Measurements from ENCODE around the gene TRAPPC5.

Gene TRAPPC5

DNA sequence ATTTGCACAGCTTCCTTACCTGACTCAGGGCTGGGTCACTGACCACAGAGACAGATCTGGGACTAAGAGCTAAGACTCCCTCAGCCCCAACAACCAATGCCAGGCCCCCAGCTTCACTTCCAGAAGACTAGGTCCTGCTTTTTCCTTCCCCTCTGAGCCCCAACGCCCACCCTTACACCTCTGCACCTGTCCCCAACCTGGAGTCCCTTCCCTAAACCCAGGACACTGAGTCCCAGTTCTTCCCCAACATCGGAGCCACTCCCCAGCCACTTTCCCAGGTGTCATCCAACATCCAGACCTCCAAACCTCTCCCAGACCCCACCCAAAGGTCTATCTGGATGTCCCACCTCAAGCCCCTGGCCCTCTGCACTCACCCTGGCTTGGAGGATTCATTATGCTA is 18.4 kb downstream of the TRAPPC5 start:
- DNase-seq (ENCODE audit: low read depth in 2 of 2, low spot score in 1 of 2) = no peak

DNA sequence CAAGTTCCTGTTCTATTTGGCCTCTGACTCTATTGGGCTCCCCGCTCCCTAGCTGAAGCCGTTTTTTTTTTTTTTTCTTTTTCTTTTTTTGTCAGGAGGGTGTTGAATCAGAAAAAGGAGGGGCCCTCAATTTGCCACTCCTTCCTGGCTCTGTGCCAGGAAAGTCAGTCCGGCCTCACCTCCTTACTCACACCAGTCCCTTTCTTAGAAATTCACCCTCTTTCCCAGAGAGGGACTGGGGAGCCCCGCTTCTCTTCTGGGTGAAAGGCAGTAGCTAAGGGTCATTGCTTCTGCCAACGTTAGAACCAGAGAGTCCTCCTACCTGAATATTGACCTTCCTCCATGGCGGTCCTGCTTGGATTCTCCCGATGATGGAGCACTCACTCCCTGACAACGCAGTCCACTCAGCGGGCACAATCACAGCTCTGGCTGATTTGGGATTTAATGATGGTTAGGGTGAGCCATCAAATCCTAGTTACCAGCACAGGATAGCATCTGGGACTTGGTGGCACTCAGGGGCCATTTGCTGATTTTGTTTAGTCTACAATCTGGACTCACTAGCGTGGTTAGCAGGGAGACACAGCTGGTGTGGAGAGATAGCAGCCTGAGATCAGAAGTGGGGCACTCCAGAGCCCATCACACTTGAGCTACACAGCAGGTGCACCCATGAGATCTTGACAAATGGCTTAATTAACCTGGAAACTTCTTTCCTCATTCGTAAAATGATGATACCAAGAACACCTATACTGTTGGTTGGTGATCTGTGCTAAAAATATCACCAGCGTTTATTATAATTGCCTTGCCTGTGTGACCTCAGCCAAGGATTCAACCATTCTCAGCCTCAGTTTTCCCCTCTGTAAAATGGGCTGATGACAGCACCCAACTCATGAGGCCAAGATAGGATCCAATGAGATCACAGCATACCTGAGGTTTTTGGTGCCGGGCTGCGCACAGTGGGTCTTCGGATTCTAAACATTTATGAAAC is 19.1 kb downstream of the TRAPPC5 start:
- DNase-seq (ENCODE audit: low read depth in 2 of 2, low spot score in 1 of 2) = no peak

DNA sequence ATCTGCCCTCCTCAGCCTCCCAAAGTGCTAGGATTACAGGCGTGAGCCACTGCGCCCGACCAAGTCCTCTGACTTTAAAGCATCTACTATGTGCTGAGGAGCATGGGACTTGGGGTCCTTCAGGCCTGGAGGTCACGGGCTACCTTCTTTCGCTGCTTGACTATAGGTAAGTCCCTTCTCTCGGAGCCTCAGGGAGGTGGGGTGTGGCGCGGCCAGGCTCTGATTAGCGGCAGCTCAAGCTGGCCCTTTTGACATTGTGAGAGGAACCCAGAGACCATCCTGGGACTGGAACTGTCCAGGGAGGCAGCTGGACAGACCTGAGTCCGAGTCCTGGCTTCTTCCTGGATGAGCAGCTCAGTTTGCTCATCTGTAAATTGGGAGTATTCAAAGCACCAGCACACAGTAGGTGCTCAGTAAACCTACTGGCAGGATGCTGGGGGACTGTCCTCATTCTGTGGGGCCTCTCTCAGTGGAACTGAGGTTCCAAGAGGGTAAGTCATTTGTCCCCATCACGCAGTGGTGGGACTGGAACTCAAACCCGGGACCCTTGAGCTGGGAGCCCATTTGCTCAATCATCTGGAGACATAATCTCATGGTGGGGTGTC is 20.5 kb downstream of the TRAPPC5 start:
- DNase-seq (ENCODE audit: low read depth in 2 of 2, low spot score in 1 of 2) = no peak

DNA sequence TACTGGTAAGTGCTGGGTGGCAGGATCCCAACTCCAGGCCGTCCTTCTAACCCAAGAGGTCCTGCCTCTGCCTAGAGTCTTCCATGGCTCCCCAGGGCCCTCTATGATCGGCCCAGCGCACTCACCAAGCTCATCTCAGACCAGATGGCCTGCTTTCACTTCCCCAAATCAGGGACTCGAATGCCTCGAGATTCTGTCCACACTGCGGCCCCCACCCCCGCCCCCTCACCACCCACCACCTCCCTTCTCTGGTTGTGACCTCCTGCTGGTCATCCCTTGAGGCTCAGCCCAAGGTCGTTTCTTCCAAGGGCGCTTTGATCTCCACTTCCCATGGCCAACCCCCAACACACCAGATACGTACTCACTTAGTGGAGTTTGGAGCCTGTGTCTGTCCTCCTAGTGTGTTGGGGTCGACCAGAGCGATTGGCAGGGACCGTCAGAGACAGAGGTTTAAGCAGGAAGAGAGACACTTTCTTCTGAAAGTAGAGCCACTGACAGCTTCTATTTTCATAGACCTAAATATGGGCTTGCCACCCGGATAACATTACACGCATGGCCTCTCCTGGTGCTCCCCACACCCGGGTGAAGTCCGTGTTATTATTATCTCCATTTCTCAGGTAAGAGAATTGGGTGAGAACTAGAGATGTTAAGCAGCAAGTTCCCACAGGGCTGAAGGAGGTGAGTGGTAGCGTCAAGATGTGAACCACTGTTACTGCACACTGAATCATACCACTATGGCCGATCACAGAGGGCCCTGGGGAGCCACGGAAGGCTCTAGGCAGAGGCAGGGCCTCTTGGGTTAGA is 21.2 kb downstream of the TRAPPC5 start, which contains the start of gene FCER2:
Gene FCER2 (minus strand): TSS at position 478 of the 804 bp plus-strand sequence. CDS start 2,371 bp downstream, outside the sequence.
- no peak for DNase-seq (ENCODE audit: low read depth in 2 of 2, low spot score in 1 of 2)

DNA sequence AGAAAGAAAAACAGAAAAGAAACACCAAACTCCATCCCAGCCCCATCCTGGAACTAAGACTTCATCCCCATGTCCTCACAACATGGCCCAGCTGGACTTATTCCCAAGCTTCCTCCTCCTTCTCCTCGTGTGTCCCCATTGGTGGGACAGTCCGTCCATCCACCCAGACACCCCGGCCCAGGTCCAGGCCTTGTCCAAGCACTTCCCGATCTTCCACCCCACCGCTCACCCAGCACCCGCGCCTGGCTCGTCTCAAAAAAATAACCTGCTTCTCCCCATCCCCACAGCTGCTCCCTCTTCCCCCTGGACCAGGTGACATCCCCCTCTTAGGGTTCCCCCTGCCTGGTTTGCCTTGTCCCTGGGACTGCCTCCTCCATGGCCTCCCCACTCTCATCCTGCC is 22.7 kb downstream of the TRAPPC5 start:
- no peak for DNase-seq (ENCODE audit: low read depth in 2 of 2, low spot score in 1 of 2)

DNA sequence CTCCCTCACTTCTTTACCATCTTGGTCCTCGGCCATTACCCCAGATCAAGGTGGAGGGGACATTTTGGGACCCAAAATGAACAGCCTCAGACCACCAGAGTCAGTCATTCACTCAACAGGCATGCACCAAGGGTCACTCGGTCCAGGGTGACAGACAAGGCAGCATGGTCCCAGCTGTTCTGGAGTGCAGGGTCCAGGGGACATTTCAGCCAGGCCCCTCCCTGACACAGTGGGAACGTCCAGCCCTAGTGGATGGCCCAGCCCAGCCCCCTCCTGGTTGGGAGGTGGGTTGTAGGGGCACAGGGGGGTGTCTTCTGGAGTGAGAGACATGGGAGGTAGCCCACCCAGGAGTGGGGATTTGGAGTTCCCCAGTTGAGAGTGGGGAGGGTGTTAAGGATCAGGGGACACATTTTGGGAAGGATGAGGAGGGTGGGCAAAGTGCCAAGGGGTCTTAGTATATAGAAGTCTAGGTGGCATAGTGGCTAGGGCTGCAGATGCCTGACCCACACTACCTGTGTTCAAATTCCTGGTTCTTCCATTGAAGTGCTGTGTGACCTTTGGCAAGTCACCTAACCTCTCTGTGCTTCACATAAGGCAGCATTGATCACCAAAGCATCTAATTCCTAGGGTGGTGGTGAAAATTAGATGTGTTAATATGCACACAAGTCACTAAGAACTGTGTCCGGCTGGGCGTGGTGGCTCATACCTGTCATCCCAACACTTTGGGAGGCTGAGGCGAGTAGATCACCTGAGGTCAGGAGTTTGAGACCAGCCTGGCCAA is 23.8 kb downstream of the TRAPPC5 start:
- DNase-seq (ENCODE audit: low read depth in 2 of 2, low spot score in 1 of 2) = no peak

DNA sequence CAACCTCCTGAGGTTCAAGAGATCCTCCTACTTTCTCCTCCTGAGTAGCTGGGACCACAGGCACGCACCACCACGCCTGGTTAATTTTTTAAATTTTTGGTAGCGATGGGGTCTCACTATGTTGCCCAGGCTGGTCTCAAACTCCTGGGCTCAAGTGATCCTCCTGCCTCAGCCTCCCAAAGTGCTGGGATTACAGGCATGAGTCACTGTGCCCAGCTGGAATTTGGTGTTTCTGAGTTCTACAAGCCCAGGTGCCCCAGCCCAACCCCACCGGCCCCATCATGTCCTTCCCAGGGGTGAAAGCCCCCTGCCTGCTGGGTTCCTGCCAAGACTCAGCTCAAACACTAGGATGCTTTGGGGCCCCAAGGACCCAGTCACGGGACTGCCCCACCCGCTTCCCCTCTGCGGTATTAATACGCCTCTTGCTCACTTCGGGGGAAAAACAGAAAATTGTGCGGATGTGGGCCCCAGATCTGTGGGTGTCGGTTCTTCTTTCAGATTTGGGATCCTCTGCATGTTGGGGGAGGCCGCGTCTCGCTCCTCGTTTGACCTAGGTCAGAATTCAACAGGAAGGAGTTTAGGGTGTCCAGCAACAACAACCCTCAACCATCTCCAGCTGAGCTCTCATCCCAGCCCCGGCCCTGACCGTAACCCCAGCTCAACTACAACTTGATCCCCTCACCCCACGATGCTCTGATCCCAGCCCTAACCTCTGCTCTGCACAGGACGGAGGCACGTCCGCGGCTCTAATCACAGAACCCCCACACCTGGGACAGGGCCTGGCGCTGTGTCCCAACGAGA is 25.0 kb downstream of the TRAPPC5 start:
- peak in 1 of 2 donors; percentile 64 for DNase-seq (ENCODE audit: low read depth in 2 of 2, low spot score in 1 of 2)

DNA sequence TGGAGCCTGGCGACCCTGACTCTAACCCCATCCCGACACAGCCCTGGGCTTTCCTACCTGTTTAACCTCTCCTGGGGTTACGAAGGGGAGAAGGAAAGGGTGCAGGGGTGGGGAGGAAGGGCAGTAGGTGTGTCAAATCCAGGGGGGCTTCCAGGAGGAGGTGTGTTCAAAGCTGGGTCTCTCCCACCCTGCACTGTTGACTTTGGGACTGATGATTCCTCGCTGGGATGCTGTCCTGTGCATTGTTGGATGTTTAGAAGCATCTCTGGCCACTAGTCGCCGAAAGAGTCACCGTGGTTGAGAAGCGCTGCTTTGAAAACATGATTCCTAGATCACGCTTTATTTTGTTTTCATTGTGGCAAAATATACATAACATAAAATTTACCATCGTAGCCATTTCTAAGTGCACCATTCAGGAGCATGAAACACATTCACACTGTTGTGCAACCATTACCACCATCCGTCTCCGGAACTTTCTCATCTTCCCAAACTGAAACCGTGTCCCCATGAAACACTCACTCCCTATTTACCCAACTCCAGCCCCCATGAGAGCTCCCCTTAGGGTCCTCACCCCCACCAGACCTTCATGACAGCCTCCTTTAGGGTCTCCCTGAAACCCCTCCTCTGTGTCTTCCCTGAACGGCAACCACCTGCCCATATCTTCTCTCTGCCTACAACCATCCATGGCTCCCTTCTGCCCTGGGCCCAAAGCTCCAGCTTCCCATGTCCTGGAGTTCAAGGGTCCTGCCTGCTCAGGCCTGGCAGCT is 25.7 kb downstream of the TRAPPC5 start:
- DNase-seq (ENCODE audit: low read depth in 2 of 2, low spot score in 1 of 2) = no peak

DNA sequence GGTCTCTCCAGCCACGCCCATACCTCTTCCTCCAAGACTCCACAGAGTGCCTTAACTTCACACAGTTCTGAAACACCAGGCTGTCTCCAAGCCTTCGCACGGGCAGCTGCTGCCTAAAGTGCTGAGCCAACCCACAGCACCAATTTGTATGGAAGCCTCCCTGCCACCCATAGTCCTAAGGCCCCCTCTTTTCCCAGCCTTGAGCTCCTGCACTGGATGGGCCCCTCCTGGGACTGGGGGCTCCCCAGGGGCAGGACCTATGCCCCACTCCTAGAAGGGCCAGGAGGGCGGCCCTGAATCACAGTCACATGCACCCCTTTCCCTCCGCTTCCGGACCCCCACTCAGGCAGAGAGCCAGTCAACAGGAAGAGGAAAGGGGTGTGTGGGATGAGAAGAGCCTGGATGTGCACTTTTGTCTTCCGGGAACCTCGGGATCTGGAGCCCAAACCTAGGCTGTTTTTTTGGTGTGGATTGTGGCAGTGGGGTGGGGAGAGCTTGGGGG is 26.4 kb downstream of the TRAPPC5 start:
- no peak for DNase-seq (ENCODE audit: low read depth in 2 of 2, low spot score in 1 of 2)

DNA sequence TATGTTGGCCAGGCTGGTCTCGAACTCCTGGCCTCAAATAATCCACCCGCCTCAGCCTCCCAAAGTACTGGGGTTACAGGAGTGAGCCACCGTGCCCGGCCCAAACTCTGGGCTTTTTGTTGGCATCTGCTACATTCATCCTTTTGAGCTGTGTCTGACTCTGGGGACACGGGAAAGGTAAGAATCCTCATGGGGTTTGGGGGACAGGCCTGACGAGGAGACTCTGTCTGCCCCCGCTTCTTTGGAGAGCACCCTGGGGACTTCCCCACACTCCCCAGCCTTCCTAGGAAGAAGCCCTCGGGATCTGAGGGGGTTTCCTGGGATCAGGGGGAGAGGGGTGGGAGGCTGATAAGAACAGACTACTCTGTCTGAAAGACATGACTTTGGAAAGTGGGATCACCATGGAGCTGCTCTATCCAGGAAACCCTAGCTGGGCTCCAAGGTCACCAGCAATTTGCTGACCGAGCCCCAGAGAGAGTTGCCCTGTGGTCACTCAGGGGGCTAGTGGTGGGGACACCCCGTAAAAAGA is 29.4 kb downstream of the TRAPPC5 start:
- DNase-seq (ENCODE audit: low read depth in 2 of 2, low spot score in 1 of 2) = no peak

DNA sequence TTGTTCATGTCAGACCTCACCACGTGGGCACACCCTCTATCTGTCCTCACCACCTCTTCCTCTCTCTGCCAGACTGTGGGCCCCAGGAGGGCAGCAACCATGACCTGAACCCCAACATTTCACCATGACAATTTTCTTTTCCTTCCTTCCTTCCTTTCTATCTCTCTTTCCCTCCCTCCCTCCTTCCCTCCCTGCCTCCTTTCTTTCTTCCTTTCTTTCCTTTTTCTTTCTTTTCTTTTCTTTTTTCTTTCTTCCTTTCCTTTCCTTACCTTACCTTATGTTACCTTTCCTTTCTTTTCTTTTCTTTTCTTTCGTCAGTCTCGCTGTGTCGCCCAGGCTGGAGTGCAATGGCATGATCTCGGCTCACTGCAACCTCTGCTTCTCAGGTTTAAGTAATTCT is 30.0 kb downstream of the TRAPPC5 start:
- no peak for DNase-seq (ENCODE audit: low read depth in 2 of 2, low spot score in 1 of 2)

DNA sequence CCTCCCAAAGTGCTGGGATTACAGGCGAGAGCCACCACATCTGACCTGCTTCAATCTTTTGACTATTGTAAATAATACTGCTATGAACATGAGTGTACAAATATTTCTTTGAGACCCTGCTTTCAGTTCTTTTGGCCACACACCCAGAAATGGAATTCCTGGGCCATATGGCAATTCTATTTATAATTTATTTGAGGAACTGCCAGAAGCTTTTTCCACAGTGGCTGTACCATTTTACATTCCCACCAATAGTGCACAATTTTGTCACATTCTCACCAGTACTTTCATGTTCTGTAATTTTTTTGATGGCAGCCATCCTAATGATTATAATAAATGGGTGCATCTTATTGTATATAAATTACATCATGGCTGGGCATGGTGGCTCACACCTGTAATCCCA is 35.0 kb downstream of the TRAPPC5 start:
- DNase-seq (ENCODE audit: low read depth in 2 of 2, low spot score in 1 of 2) = no peak

DNA sequence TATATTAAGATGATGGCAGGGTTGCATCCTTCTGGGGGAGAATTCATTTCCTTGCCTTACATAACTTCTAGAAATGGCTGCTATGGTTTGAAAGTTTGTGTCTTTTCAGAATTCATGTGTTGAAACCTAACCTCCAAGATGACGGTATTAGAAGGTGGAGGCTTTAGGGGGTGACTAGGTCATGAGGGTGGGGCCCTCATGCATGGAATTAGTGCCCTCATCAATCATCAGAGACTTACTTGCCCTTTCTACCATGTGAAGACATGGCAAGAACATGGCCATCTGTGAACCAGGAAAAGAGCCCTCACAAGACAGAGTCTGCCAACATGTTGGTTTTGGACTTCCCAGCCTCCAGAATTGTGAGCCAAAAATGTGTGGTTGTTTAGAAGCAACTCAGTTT is 36.1 kb downstream of the TRAPPC5 start:
- DNase-seq (ENCODE audit: low read depth in 2 of 2, low spot score in 1 of 2) = no peak

DNA sequence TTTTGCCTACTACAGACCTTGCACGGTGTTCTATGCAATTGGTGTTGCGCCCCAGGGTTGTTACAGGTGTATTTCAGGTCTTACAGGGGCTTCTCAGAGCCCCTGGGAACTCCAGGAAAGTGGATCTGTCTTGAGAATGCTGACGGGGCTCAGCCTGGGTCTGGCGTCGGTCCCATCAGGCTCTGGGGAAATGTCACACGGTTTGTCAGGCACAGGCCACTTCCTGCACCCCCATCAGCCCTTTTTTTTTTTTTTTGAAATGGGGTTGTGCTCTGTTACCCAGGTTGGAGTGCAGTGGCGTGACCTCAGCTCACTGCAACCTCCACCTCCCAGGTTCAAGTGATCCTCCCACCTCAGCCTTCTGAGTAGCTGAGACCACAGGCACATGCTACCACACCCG is 38.0 kb downstream of the TRAPPC5 start:
- no peak for DNase-seq (ENCODE audit: low read depth in 2 of 2, low spot score in 1 of 2)

DNA sequence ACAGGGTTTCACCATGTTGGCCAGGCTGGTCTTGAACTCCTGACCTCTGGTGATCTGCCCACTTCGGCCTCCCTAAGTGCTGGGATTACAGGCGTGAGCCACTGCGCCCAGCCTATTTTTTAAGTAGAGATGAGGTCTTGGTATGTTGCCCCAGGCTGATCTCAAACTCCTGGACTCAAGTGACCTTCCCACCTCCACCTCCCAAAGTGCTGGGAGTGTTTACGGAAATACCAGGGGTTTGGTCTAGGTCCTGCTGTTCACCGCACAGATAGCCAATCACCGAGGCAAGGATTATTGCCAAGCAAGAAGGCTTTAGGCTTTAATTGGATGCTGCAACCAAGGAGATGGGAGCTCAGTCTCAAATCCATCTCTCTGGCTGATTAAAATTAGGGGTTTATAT is 39.7 kb downstream of the TRAPPC5 start:
- no peak for DNase-seq (ENCODE audit: low read depth in 2 of 2, low spot score in 1 of 2)

DNA sequence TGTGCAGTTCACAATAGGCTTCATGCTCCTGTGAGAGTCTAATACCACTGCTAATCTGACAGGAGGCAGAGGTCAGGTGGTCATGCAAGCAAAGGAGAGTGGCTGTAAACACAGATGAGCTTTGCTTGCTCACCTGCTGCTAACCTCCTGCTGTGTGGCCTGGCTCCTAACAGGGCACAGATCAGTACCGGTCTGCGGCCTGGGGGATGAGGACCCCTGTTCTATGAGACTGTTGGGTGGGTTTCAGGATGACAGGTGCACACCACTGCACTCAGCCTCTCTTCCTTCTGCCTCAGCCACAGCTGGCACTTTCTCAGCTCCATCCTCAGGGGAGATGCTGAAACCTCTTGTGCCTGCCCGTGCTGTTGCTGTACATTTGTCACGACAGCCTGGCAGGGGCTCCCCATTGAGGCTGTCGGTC is 41.6 kb downstream of the TRAPPC5 start:
- DNase-seq (ENCODE audit: low read depth in 2 of 2, low spot score in 1 of 2) = no peak

DNA sequence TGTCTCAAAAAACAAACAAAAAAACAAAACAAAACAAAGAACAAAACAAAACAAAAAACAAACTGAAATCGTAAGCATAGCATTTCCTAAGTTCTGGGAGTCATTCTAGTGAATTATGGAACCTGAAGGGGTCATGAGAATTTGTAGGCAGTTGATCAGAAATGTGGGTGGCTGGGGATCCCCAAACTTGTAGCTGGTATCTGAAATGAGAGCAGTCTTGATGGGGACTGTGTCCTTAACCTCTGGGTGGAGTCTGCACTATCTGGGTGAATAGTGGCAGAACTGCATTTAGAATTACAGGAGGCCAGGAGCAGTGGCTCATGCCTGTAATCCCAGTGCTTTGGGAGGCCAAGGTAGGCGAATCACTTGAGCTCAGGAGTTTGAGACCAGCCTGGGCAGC is 45.2 kb downstream of the TRAPPC5 start:
- no peak for DNase-seq (ENCODE audit: low read depth in 2 of 2, low spot score in 1 of 2)

DNA sequence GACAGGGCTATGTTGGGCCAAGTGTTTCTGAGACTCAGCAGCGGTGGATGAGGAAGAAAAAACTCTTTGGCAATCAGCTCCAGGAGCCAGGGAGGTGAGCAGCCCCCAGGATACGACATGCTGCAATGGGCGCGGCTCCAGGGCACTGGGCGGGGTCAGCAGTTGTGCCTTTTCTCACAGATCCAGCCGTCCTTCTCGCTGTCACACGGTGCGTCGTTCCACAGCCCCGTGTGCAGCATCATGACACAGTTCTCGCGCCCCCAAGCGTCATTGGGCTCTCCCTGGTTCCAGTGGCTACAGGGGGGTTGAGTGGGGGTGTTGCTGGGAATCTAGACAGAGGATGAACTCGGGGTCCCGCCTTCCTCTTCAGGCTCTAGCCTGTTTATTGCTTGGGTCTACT is 48.6 kb downstream of the TRAPPC5 start:
- DNase-seq (ENCODE audit: low read depth in 2 of 2, low spot score in 1 of 2) = no peak

DNA sequence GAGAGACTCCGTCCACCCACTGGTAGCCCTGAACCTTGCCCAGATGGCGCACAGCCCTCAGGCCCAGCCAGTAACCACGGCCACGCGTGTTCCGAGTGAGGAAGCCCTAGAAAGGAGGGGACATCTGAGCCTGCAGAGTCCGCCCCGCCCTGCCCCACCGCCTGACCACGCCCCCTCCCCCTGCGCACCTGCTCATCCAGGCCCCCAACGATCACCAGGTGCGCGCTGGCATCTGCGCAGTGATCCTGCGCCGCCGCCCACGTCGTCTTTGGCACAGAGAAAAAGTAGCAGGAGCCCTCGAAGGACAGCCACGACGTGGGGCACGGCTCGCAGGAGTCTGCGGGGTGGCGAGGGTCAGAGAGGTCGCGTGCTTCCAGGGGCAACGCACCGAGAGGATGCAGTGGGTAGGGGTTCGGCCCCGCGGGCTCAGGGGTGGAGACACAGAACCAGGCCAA is 49.2 kb downstream of the TRAPPC5 start:
- no peak for DNase-seq (ENCODE audit: low read depth in 2 of 2, low spot score in 1 of 2)

All from stimulated activated CD8-positive, alpha-beta memory T cell treated with anti-CD3 and anti-CD28 coated beads, Interleukin-4, amount 100 ng/mL, for 1 hour (primary cell).